ENCODE data around the gene CRYBA2.

DNA sequence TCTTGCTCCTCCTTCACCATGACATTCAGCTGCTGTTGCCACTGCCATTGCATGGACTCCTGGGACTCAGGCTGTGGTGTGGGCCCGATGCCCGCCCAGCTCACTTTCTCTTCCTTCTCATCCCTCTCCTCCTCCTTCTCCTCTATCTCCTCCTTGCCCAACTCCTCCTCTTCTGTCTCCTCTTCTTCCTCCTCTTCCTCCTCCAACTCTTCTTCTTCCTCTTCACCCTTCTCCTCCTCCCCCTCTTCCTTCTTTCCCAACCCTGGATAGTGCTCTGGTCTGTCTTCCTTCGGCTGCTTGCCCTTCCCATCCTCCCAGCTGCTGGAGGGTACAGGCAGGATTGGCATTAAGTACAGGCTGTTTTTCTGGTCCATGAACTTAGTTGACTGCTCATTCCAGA, 10.8 kb upstream of the CRYBA2 start:
- TF ChIP-seq, protein P1, sequence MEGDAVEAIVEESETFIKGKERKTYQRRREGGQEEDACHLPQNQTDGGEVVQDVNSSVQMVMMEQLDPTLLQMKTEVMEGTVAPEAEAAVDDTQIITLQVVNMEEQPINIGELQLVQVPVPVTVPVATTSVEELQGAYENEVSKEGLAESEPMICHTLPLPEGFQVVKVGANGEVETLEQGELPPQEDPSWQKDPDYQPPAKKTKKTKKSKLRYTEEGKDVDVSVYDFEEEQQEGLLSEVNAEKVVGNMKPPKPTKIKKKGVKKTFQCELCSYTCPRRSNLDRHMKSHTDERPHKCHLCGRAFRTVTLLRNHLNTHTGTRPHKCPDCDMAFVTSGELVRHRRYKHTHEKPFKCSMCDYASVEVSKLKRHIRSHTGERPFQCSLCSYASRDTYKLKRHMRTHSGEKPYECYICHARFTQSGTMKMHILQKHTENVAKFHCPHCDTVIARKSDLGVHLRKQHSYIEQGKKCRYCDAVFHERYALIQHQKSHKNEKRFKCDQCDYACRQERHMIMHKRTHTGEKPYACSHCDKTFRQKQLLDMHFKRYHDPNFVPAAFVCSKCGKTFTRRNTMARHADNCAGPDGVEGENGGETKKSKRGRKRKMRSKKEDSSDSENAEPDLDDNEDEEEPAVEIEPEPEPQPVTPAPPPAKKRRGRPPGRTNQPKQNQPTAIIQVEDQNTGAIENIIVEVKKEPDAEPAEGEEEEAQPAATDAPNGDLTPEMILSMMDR (IDR thresholded peaks at IDR 0.05): no peak
- no peak for TF ChIP-seq ZFX (IDR thresholded peaks at IDR 0.05; ENCODE audit: borderline replicate concordance)

Data from 22Rv1 (cell line).